Activated CD8-positive, alpha-beta memory T cell treated with anti-CD3 and anti-CD28 coated beads, Interleukin-2, amount 50 U/mL, for 48 hours (primary cell): Measurements from ENCODE around the gene OOEP.
A peak's percentile ranks its signal among the peaks of the same experiment; 100 is the strongest.
"Not testable (repeated sequence)": the region's sequence is repeated elsewhere in the genome, so short reads cannot be mapped to it uniquely, and the experiment has no call there.

Experiments
- DNase-seq: peaks from one replicate; pipeline ENCODE4 v3.0.0-alpha.2; 2020

Gene OOEP

DNA sequence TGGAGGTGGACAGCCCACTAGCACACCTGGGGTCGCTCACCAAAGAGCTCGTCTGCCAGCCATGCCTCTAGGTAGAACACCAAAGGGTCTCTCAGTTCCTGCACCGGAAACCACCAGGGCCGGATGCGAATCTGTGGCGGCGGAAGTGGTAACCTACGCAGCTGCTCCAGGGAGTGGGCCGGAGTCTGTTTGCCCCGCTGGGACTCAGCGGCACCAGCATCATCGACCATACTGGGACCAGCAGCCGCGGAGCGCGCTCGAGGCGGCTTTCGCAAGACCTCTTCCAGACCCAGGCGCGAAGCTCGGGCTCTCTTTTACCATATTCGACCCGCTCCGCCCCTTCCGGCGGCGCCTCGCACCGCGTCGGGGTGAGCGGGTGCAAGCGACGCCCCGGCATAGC is at the start of gene OOEP:
TSS of gene OOEP (minus strand) at position 335 of the 400 bp plus-strand sequence. CDS start at position 230, 105 bp downstream.
- DNase-seq, result no peak

DNA sequence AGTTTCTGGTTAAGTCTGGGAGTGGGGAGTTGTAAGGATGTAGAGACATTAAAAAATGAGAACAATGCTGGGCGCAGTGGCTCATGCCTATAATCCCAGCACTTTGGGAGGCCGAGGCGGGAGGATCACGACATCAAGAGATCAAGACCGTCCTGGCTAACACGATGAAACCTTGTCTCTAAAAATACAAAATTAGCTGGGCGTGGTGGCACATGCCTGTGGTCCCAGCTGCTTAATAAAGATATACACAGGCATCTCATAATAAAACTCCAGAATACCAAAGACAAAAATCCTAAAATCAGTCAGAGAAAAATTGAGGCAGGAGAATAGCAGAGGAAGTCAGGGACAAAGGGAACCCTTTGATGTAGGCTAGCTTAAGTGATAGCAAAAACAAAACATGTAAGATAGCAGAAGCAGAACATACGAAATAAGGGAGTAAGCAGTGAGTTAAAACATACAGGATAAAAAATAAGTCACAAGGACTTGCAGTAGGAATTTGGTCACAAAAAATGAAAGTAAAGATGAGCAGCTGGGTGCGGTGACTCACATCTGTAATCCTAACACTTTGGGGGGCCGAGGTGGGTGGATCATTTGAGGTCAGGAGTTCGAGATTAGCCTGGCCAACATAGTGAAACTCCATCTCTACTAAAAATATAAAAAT is 48.5 kb upstream of the OOEP start:
- no peak for DNase-seq

DNA sequence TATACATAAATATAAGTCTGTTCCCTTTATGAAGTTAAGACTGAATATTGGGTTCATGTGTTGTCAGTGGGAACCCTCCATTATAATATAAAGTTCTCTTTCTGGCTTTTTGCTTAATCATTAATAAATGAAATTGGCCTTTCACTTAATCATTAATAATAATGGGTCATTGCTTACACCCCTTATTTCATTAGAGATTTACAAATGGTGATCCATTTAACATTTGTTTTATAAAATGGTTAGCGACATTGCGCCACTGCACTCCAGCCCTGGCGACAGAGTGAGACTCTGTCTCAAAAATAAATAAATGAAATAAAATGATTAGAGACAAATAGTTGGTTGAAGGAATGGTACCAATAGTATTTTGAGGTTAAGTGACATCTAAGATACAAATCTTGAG is 43.4 kb upstream of the OOEP start:
- DNase-seq, result no peak

DNA sequence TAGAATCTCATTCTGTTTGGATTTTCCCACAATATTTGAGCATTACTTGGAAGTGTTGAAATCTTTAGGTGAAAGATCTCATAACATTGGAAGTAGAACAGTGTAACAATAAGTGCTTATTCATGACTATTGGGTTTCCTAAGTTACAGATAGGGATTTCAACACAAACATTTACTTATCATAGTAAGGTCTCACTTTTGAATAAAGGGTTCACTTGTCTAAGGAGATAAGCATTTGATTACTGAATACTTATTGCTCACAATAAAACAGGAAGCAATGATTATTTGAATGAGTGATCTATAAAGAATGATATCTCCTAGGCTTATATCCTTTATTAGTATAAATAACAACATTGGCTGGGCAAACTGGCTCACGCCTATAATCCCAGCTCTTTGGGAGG is 39.7 kb upstream of the OOEP start:
- DNase-seq, result no peak

DNA sequence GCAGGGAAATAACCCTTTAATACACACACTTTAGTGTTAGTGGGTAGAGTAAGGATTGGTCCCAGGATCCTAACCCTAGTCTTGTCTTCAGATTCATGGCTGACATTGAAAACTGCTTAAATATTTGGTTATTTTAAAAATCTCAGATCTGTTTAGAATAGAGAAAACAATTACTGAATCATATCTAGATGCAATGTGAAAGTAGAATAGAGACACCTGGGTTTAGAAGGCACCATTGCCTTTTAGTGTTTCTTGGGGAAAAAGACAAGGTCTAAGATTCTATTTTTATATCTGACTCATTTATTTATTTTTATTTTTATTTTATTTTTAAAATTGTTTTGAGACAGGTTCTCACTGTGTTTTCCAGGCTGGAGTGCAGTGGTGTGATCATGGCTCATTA is 31.0 kb upstream of the OOEP start:
- no peak for DNase-seq

DNA sequence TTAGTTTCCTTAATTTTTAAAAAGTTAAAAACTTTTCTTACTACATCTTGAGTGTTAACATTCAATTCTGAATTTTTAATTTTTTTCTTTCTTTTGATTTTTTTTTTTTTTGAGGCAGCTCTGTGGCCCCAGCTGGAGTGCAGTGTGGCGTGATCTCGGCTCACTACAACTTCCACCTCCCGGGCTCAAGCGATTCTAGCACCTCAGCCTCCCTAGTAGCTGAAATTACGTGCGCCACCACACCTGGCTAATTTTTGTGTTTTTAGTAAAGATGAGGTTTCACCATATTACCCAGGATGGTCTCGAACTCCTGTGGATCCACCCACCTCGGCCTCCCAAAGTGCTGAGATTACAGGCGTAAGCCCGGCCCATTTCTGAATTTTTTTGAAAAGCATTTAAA is 26.2 kb upstream of the OOEP start:
- no peak for DNase-seq

DNA sequence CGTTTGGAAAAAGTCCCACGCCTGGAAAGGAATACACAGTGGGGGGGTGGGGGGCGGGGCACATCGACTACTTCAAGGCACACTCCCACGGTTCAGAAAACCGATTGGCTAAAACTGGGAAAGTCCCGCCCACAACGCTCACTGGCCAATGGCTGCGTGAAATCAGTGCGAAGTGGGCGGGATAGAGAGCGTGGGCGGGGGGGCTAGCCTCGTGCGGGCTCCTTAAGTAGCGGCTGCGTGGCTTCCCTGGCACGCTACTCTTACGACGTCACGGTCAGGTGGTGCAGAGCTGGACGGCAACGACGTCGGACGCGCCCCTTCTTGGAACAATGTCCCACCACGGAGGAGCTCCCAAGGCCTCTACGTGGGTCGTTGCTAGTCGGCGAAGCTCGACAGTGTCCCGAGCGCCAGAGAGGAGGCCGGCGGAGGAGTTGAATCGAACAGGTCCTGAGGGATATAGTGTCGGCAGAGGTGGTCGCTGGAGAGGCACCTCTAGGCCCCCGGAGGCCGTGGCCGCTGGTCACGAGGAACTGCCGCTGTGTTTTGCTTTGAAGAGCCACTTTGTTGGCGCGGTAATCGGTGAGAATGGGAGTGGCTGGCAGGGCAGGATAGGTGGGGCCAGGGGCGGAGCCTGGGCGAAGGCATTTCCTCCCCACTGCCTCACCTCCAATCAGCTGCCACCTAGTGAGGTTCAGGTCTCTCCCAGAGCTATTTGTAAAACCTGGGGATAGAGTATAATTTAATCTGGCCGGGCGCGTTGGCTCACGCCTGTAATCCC is 25.1 kb upstream of the OOEP start, which contains the start of gene DDX43:
TSS of gene DDX43 (plus strand) at position 252 of the 778 bp plus-strand sequence. CDS start at position 330, 78 bp downstream.
- DNase-seq, result peak; percentile 62

DNA sequence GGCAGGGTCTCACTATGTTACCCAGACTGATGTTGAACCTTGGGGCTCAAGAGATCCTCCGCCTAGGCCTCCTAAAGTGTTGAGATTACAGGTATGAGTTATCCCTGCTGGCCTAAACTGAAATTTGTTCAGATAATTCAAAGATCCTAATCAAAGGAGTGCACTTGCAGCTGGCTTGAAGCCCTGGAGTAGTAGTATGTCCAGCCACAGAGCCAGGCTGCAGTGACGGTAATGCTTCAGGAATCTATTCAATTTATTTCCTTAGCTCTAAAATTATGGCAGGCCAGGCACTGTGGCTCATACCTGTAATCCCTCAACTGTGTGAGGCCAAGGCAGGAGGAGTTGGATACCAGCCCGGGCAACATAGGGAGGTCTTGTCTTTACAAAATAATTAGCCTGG is 23.6 kb upstream of the OOEP start:
- no peak for DNase-seq

DNA sequence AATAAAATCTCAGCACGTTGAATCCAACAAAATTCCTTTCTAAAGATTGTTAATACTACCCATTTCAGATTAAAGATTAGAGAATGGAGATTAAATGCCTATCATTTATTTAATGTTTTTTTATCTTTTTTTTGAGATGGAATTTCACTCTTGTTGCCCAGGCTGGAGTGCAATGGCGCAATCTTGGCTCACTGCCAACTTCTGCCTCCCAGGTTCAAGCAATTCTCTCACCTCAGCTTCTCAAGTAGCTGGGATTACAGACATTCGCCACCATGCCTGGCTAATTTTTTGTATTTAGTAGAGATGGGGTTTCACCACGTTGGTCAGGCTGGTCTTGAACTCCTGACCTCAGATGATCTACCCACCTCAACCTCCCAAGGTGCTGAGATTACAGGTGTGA is 22.5 kb upstream of the OOEP start:
- DNase-seq, result not testable (repeated sequence)

DNA sequence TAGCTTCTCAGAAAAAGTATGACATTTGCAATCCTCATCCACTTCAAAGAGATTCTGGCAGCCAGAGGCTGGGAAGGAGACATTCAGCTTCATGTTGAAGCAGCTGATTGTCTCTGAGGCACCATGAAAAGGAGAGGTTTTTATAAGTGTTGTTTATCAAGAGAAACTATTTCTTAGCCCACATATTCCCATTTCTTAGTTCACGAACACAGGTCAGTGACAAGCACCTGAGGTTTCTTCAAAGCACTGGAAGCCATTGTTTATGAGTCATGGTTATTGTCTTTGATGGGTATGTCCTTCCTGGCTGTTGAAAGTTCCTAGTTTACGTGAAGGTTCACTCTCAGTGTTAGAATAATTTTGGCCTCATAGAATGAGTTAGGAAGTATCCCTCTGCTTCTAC is 22.0 kb upstream of the OOEP start:
- DNase-seq, result no peak

DNA sequence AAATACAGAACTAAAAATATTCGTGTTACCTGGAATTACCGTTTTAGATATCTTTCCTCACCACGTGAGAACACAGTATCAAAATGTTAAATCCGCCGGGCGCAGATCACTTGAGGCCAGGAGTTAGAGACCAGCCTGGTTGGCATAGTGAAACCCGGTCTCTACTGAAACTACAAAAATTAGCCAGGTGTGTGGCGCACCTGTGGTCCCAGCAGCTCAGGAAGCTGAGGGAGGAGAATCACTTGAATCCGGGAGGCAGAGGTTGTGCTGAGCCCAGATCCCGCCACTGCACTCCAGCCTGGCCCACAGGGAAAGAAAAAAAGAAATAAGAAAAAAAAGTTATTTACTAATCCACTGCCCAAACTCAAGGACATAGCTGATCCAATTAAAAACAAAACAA is 20.2 kb upstream of the OOEP start:
- no peak for DNase-seq

DNA sequence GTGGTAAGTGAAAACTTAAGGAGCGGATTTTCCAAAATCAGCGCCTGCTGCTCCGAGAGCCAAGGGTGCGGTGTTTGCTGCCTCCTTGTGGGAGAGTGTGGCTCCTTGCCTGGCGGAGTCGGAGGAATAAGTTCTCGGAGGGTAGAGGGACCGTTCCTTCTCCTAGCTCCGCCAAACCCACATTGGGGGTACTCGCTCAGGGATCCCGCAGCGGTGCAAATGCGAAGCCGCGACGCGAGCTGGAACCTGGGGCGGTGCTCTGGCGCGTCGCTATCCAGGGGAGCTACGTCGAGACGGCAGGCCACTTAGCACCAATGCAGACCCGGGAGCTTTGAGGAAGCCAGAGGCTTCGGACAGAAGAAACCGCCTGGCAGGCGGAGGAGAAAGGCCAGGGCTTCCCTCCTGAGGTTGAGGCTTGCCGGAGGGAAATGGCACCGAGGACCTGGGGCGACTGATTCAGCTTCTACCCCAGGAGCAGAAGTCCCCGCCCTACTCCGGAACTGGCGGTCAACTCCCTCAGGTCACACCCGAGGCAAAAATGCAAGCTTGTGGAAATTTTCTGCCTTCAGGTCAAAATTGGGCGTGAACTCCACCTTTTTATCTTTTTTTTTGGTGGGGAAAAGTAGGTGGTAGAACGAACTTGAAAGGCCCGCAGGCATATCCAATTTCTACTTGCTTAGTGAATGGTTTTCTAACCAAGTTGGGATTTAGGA is 19.3 kb upstream of the OOEP start:
- DNase-seq, result peak; percentile 78

DNA sequence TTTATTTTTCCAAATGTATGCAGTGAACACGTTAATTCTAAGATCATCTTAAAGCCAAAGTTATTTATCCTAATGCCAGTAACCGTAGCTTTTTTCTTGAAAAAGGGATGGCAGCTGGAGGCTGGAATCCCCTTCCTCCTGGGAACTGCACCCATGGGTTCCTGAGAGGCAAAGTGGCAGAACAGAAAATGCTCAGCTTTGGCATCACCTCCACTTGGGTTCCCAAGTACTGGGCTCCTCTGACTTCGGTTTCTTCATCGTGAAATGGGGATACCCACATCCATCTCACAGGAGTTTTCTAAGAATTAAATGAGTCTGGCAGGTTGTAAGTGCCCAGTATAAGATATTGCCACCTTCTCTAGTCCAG is 18.7 kb upstream of the OOEP start:
- DNase-seq, result no peak

DNA sequence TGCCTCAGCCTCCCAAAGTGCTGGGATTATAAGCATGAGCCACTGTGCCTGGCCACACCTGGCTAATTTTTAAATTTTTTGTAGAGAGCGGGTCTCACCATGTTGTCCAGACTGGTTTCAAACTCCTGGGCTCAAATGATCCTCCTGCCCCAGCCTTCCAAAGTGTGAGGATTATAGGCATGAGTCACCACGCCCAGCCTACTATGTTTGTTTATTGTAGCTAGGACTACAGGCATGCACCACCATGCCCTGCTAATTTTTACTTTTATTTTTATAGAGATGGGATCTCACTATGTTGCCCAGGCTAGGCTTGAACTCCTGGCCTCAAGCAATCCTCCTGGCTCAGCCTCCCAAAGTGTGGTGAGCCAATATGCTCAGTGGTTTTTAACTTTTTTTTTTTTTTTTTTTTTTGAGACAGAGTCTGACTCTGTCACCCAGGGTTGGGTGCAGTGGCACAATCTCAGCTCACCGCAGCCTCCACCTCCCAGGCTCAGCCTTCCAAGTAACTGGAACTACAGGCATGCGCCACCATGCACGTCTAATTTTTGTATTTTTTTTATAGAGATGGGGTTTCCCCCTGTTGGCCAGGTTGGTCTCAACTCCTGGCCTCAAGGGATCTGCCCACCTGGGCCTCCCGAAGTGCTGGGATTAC is 12.9 kb upstream of the OOEP start:
- no peak for DNase-seq

DNA sequence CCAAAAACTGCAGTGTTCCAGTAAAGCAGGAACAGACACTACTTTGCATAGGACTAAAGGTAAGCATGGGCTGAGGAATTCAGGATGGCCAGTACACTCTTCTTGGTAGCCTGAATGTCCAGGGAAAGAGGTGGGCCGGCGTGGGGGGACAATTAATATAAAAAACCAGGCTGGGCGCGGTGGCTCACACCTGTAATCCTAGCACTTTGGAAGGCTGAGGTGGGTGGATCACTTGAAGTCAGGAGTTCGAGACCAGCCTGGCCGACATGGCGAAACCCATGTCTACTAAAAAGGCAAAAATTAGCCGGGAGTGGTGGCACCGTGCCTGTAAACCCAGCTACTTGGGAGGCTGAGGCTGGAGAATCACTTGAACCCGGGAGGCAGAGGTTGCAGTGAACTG is 11.8 kb upstream of the OOEP start:
- DNase-seq, result not testable (repeated sequence)

DNA sequence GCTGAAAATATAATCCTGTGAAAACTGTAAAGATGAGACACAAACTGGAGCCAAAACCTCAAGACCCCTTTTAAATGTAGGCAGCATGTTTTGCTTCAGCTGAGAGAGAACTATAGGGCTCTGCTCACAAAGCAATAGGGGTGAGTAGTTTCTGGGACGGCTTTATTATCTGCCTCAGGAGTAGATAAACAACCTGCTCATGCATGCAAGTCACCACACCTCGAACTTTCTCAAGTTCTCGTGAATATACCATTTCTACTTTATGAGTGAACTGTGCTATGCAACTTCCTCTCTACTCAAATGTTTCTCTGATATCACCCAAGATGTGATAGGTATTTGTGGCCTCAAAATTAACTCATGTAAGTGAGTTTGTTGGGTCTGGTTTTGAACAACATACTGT is 7.5 kb upstream of the OOEP start:
- DNase-seq, result no peak

DNA sequence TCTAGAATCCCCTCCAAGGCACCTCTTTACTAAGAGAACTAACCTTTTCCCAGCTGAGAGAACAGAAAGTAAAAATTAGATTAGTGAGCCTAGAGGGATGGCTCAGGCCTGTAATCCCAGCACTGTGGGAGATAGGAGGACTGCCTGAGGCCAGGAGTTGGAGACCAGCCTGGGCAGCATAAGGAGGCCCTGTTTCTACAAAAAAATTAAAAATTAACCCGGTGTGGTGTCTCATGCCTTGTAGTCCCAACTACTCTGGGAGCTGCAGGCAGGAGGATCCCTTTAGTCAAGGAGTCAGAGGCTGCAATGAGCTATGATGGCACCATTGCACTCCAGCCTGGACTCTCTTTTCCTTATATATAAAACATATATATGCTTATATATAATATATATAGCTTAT is 5.5 kb upstream of the OOEP start:
- DNase-seq, result no peak

DNA sequence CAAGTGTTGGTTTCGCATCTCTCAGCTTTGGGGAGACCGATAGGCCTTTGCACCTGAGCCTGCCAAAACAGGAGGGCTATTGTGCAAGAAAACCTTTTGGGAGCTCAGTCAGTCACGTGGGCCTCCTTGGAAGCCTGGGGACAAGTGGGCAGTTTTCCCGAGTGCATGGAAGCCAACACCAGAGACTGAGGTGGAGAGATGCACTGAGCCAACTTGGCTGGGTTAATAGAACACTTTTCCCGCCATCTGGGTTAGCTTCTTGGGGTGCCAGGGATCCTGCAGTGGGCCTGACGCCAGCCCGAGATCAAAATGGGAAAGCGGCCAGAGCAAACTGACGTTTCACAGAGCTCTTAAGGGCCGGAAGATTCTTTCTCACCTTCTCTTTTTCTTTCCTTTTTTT is 2.8 kb upstream of the OOEP start:
- no peak for DNase-seq

DNA sequence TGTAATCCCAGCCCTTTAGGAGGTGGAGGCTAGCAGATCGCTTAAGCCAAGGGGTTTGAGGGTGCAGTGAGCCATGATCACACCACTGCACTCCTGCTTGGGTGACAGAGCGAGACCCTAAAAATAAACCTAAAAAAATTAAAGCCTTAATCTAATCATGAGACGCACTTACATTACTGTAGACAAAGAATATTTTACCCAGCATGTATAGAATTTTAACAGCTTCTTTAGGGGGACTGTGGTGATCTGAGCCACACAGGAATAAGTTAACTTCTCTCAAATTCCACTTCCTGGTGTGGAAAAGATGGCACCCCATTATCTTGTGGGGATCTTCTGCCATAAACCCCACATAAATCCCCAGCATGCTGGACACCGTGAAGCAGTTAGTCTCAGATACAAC is 2.3 kb upstream of the OOEP start:
- no peak for DNase-seq

DNA sequence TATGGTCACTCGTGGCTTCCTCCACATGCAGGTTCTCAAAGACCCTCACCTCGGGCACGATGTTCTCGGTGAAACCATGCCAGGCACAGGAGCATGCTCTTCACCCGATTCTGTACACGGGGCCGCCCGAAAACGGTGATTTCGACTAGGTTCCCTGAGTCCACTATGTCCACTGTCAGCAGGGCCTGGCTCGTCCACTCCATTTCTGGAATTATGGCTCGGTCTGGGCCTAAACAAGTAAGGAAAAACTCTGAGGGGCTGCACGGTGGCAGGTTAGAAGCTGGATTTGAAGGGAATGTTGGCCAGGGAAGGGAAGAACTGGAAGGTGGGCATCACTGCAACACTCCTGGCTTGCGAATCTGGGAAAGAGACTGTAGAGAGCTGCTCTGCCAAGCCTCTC is 540 bp downstream of the OOEP start:
- no peak for DNase-seq

DNA sequence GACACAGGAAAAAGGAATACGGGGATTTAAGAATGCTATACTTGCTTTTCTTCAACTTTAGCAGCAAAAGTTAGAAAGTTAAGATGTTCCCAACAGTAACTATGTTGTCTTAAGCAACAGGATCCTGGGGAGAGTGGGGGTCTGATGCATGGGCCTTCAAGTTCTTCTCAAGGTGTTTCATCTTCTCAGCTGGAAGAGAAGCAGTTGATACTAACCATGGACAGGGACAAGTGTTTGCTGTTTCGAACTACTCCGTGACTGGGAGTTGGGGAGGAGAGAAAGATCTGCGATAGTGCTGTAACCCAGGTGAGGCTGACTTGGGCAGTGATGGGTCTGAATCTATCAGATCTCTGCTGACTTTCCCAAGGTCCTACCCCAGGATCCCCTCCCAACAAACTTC is 1.0 kb downstream of the OOEP start:
- no peak for DNase-seq

DNA sequence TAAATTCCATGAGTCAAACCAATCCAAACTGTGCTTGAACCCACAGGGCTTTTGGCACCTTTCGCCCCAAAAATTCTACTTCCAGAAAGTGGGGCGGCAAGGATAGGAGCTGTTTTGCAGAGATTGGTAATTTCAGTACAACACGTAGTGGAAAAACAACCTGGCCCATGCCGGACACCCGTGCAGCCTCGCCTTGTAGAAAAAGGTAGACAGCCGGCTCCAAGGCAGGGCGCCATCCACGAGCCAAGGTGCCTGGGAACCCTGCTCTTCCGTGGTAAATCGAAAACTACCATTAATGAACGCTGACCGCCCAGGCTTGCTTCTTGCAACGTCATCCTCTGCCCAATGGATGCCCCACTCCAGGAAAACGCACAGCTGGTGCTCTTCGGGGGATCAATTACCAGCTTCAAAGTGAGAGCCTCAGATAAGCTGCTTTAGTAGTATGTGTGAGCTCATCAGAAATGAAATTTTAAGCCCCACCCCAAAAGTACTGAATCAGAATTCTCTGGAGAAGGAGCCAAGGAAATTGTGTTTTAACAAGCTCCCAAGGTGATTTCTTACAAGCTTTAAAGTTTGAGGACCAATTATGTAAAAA is 1.8 kb downstream of the OOEP start:
- no peak for DNase-seq

DNA sequence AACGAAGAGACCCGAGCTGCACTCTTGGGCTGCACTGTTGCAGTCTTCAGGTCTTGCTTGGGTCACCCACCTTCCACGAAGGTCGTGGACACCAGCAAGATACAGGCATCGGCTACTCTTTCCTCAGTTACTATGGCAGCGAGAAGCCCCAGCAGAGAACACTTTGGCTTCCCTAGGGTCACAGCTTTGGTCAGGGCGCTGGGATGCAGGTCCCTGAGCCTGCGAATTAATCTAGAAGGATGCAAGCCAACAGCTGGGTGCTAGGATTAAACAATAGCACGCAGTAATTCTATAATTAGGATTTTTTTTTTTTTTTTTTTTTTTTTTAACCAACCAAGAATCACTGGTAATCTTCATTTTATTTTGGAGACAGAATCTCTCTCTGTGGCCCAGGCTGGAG is 5.1 kb downstream of the OOEP start:
- DNase-seq, result no peak
